ENCODE measurements around the gene SAXO1.
A peak's percentile ranks its signal among the peaks of the same experiment; 100 is the strongest.

The SAXO1 gene

DNA sequence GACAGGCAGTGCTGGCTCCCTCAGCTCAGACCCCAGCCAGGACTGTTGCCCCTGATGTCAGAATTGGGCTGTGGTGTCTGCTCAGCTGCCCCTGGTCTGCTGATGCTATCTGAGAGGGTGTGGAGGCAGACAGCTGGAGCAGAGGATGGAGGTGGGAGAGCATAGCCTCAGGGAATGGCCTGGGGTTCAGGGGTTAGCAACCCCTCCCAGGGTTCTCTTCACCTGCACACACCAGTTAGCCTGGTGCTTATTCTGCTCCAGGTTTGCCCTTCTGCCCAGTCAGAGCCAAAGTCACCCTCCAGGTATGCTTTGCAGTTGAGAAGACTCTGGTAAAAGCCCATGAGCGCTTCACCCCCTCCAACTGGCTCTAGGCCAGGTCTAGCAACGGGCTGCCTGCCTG lies 109.8 kb downstream of the SAXO1 start:
- no peak for DNase-seq (ENCODE audit: low read depth)
- no peak overlapping the region for H3K4me3 ChIP-seq (ENCODE audit: low read depth, low read length)

DNA sequence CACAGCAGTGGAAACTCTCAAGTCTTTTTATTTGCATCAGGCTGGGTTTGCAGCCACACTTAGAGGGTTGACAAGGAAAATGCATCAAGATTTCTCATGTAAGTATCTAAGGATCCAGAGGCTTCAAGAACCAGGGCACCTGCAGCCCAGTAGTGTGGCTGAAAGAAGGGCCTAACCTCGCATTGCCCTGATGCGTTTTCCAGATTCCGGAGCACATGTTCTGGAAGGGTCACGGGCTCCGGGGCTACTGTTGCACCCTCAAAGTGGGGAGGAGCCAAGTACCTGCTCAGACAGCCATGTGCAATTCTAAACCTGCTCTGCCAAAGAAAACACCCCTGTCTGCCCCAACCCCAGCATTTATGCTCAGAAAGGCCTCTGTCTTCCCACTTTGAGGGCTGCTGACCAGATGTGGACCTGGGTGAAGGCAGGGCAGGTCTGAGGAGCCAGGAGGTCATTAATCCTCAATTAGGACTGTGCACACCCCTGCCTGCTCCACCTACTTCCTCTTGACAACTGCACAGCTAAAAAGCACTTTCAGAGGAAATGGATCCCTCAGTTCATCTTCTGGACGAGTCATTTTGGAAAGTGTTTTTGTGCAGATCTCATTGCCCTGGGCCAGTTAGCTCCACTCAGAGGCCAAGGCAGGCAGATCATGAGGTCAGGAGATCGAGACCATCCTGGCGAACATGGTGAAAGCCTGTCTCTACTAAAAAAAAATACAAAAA lies 110.7 kb downstream of the SAXO1 start:
- no peak for DNase-seq (ENCODE audit: low read depth)
- no peak overlapping the region for H3K4me3 ChIP-seq (ENCODE audit: low read depth, low read length)

DNA sequence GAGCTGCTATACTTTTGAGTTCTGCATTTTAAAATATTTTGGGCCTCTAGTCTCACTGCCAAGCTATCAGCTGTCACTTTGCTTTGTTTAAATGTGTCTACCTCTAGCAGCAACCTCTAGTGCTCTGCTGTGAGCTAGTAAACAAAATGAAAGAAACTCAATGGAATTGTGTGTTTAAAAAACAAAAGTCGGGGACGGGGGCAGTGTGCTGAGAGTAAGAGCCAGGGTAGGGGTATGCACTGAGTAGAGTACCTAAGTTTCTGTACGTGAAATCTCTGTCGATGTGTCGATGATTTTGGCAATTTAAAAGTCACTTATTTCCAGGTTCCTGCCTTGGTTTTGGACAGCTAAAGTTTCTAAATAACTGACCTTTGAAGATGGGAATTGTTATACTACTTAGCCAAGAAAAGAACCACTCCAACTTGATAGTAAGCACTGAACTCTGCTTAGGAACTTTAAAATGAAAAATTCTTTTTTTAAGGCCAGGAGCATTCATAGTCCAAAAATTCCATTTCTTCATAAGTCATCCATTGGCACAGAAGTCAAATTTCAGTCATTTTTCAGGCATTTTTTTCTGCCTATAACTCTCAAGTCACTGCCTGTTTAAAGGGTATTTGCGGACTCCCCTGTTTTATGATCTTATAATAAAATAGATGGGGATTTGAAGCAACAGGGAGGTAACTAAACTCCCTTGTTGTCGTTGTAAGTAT lies 111.5 kb downstream of the SAXO1 start:
- no peak for DNase-seq (ENCODE audit: low read depth)

DNA sequence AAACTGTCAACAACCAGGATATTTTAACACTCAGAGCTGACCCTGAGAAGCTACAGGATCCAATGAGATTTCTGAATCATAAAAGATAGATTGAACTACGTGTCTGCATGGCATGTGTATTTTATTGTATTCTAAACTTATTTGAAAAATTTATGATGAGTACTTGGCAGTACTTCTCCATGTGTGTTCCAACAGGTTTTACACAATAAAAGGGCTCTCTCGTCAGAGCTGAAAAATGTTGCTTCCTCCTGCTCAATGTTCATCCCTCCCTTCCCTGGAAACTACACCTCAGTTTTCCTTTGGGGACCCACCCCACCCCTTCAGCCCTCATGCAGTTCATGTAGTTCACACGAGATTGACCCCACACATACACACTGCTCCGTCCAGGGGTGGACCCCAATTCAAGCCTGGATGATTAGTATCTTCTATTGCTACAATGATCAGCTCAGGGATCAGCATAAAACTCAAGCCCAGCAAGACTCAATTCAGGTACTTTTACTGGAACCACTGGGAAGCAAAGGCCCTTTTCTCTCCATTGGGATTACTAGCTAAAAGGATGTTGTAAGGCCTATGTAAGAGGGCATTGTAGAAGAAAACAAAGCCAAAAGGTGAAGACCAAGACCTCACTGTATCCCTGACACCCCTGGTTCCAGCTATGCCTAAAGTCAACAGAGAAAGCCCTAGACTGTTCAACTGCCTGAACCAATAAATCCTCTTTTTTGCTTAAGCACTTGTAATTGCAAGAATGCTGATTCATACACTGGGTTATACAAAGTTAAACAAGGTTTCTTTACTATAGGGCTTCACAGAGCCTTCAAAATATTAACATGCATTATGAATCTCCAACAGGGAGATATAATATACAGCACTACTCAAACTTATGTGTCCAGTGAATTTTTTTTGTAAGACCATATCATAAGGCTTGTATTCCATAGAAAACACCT lies 112.6 kb downstream of the SAXO1 start:
- H3K4me3 ChIP-seq (ENCODE audit: low read depth, low read length), result no peak overlapping the region
- peak; percentile 25 for DNase-seq (ENCODE audit: low read depth)

More for the DNA sequence above, 111.5 kb downstream of the SAXO1 start:
- H3K4me3 ChIP-seq (ENCODE audit: low read depth, low read length), result no peak overlapping the region

DNA sequence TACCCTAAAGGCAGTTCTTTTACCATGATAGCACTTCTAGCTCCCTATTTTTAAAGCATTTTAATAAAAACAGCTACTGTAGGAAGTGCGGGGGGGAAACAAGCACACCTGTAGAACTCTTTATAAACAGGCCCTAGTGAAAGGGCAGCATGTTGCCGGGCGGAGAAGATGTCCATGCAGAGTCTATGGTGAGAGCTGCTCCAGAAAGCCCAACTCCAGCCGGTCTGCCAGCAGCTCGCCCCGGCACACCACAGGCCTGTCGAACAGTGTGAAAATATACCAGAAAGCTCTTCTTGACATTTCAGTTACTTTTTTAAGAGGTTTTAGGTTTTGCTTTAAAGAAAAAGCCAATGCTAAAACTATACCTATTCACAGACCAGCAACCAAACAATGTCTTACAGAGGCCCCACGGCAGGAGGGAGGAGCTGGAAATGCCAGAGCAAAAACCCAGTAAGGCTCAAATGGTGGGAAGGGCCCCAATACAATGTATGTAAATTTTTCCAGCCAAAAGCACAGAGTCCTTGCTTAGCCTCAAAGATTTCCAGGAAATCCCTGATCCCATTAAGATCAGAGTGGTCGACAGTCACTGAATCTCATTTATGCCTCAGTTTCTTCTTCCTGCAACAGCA lies 121.2 kb downstream of the SAXO1 start:
- no peak overlapping the region for H3K4me3 ChIP-seq (ENCODE audit: low read depth, low read length)
- no peak for DNase-seq (ENCODE audit: low read depth)

GRCh38 chr9:18910916-18911315 lies 122.1 kb downstream of the SAXO1 start:
- DNase-seq (ENCODE audit: low read depth), result no peak
- no peak overlapping the region for H3K4me3 ChIP-seq (ENCODE audit: low read depth, low read length)

DNA sequence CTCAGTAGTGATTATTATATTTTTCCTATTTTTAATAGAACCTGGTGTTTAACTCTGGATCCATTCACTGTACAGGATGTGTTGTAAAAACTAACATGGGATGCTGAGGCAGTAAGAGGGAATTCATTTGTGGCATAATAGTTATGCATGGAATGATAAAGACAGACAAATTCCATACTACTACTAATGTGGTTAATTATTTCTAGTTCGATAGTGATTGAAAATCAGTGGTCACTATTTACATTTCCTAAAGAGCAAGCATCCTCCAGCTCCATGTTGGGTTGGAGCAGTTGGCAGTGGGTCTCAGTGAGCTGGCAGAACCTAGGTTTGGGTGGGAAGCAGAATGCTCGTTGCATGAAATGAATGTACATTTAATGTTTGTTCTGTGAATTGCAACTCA lies 122.6 kb downstream of the SAXO1 start:
- H3K4me3 ChIP-seq (ENCODE audit: low read depth, low read length), result no peak overlapping the region
- no peak for DNase-seq (ENCODE audit: low read depth)

GRCh38 chr9:18909140-18910018 lies 123.6 kb downstream of the SAXO1 start:
- no peak for DNase-seq (ENCODE audit: low read depth)
- H3K4me3 ChIP-seq (ENCODE audit: low read depth, low read length), result no peak overlapping the region

GRCh38 chr9:18907927-18908625 lies 124.9 kb downstream of the SAXO1 start:
- DNase-seq (ENCODE audit: low read depth), result no peak
- H3K4me3 ChIP-seq (ENCODE audit: low read depth, low read length), result no peak overlapping the region

DNA sequence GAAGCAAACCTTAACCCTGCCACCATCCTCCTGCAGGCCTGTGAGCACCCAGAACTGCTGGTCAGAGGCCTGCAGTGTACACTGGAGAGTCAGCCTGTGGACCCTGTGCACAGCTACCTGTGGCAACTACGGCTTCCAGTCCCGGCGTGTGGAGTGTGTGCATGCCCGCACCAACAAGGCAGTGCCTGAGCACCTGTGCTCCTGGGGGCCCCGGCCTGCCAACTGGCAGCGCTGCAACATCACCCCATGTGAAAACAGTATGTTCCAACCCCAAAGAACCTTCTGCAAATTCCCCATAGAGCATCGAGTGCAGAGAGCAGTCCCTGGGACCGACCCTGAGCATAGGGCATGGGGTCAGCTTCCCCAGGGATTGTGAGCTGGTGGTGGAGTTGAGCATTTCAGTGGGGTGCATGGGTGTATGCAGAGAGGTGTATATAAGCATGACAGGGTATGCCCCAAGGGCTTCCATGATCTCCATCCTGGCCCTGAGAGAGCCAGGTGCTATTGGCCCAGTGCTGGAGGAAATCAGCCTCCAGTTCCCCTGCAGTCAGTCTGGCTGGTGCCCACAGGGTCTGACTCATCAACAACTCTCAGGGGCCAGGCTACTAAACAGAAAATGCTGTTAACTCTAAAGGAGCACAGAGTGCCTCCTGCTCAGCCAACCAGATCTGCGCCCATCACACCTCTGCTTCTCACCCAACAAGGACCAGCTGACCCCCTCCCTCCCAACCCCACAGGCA lies 126.2 kb downstream of the SAXO1 start:
- no peak overlapping the region for H3K4me3 ChIP-seq (ENCODE audit: low read depth, low read length)
- peak; percentile 36 for DNase-seq (ENCODE audit: low read depth)

DNA sequence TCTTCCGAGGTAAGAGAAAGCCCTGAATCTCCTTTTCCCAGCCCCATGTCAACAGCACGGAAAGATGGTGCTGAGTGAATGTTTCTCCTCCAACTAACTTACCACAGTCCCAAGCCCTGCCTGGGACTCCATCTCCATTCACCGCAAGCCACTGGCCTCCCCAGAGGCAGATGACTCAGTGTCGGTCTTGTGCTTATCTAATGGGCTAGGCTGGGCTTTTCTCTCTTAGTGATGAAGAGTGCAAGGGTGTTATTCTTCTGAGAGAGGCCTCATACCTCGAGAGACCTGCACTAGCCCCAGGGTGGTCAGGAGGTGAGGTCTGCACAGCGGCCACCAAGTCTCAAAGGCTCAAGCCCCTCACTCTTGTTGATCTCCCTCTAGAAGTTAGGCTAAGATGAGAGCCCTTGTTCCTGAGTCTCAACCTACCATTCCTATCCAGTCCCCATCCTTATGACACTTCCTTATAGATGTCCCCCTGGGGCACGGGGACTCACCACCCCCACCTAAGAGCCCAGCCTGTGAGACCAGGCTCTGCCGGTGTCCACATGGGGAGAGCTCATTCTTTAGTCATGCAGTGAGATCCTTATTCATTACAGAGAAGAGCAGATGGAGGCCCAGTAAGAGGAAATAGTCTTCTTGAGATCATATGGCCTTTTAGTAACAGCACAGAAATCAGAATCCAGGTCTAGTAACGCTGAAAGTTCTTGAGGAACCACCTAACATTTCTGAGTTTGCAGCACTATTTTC lies 127.0 kb downstream of the SAXO1 start:
- peak; percentile 19 for DNase-seq (ENCODE audit: low read depth)
- no peak overlapping the region for H3K4me3 ChIP-seq (ENCODE audit: low read depth, low read length)

GRCh38 chr9:18905028-18905882 lies 127.8 kb downstream of the SAXO1 start:
- peak; percentile 50 for DNase-seq (ENCODE audit: low read depth)

DNA sequence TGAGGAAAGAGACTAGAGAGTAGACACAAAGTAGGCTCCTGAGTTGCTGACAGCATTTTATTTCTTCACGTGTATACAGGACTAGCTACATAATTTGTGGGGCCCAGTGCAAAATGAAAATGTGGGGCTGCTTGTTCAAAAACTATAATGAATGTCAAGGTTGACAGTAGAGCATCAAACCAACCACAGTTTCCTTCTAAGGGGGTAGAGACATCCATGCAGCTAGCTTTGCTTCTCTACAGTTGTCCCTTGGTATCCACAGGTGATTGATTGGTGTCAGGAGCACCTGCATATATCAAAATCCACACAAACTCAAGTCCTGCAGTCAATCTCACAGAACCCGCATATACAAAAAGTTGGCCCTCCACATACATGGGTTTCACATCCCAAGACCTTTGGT lies 129.6 kb downstream of the SAXO1 start:
- no peak overlapping the region for H3K4me3 ChIP-seq (ENCODE audit: low read depth, low read length)
- no peak for DNase-seq (ENCODE audit: low read depth)

More at GRCh38 chr9:18905028-18905882, 127.8 kb downstream of the SAXO1 start:
- H3K4me3 ChIP-seq (ENCODE audit: low read depth, low read length), result no peak overlapping the region

DNA sequence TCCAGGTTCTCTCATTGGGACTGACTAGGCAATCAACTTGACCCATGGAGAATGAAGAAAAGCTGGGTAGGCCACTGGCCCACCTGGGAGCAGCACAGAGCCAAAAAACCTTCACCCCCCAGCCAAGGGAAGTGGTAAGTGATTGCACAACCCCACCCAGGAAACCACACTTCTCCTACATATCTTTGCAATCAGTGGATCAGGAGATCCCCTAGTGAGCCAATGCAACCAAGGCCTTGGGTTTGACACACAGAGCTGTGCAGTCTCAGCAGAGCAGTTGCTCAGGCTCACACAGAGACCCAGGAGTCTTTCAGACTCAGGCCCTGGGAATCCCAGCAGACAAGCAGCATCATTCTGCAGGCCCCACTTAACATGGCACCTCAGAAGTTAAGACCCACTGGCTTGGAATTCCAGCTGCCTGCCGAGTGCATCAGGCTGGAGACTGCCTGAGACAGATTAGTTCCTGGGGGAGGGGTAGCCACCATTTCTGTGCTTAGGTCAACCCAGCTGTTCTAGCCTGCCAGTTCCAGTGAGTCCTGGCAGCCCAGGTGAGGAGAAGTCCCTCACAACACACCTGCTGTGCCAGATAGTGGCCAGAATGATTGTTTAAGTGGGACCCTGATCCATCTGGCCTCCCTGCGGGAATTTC lies 136.4 kb downstream of the SAXO1 start:
- DNase-seq (ENCODE audit: low read depth), result no peak

GRCh38 chr9:18896004-18896403 lies 137.0 kb downstream of the SAXO1 start:
- H3K4me3 ChIP-seq (ENCODE audit: low read depth, low read length), result no peak overlapping the region
- no peak for DNase-seq (ENCODE audit: low read depth)

More for the DNA sequence above, 136.4 kb downstream of the SAXO1 start:
- H3K4me3 ChIP-seq (ENCODE audit: low read depth, low read length), result no peak overlapping the region

All from skeletal muscle cell (primary cell).